Parathyroid adenoma (tissue), 2 donors: ENCODE data around the gene DLG2.

Experiments used
- H2AFZ ChIP-seq: fragments of 300-600 bp; sonication (generic); one replicate; pipeline ENCODE4 v1.7.0; 2017; ENCODE audit warnings: antibody characterized with exemption, mild to moderate bottlenecking
- H3K27ac ChIP-seq: fragments of 300-600 bp; sonication (generic); one replicate; pipeline ENCODE4 v1.7.0; 2017
- H3K27me3 ChIP-seq: fragments of 300-600 bp; sonication (generic); one replicate; pipeline ENCODE4 v1.7.0; 2017; ENCODE audit warnings: low read length; ENCODE audit not compliant: control insufficient read depth, insufficient read depth
- H3K36me3 ChIP-seq: fragments of 300-600 bp; sonication (generic); one replicate; pipeline ENCODE4 v1.7.0; 2017; ENCODE audit warnings: low read length; ENCODE audit not compliant: control insufficient read depth, insufficient read depth
- H3K4me1 ChIP-seq: fragments of 300-600 bp; sonication (generic); one replicate; pipeline ENCODE4 v1.7.0; 2017; ENCODE audit warnings: control low read depth
- H3K4me2 ChIP-seq: fragments of 300-600 bp; sonication (generic); one replicate; pipeline ENCODE4 v1.7.0; 2017; ENCODE audit warnings: low read length
- H3K4me3 ChIP-seq: fragments of 300-600 bp; sonication (generic); one replicate; pipeline ENCODE4 v1.7.0; 2017; ENCODE audit warnings: low read depth, low read length
- H3K79me2 ChIP-seq: fragments of 300-600 bp; sonication (generic); one replicate; pipeline ENCODE4 v1.7.0; 2017; ENCODE audit warnings: control low read depth
- H3K9ac ChIP-seq: fragments of 300-600 bp; sonication (generic); one replicate; pipeline ENCODE4 v1.7.0; 2017; ENCODE audit warnings: mild to moderate bottlenecking
- H3K9me3 ChIP-seq: fragments of 300-600 bp; sonication (generic); one replicate; pipeline ENCODE4 v1.7.0; 2017; ENCODE audit warnings: low read length; ENCODE audit not compliant: control insufficient read depth
- CTCF ChIP-seq: fragments of 300-600 bp; sonication (generic); IDR thresholded peaks from one replicate; pipeline ENCODE4 v1.7.0; 2017; ENCODE audit warnings: antibody characterized with exemption, mild to moderate bottlenecking
- donor health status: primary hyperparathyroidism.

Gene DLG2

GRCh38 chr11:85603220-85603619 is 23.9 kb downstream of the DLG2 start:
- Histone ChIP-seq H3K4me1 (no peaks in the 10 kb centered on the region), H3K27me3 (no peaks in the 10 kb centered on the region), H2AFZ (no peak overlapping the region), H3K9ac (no peak overlapping the region), H3K4me2 (no peak overlapping the region), H3K9me3 (no peaks in the 10 kb centered on the region), H3K36me3 (no peaks in the 10 kb centered on the region), H3K4me3 (no peak overlapping the region), H3K27ac (no peak overlapping the region), H3K79me2 (no peaks in the 10 kb centered on the region)
- TF ChIP-seq CTCF: no peak

GRCh38 chr11:85602526-85603213 is 24.5 kb downstream of the DLG2 start:
- H3K4me3 ChIP-seq: no peak overlapping the region
- no peaks in the 10 kb centered on the region for H3K9me3 ChIP-seq
- no peaks in the 10 kb centered on the region for H3K36me3 ChIP-seq
- TF ChIP-seq CTCF: no peak
- H3K79me2 ChIP-seq: no peaks in the 10 kb centered on the region
- H2AFZ ChIP-seq: no peak overlapping the region
- no peaks in the 10 kb centered on the region for H3K27me3 ChIP-seq
- no peak overlapping the region for H3K27ac ChIP-seq
- H3K9ac ChIP-seq: no peak overlapping the region
- no peak overlapping the region for H3K4me2 ChIP-seq
- no peaks in the 10 kb centered on the region for H3K4me1 ChIP-seq

DNA sequence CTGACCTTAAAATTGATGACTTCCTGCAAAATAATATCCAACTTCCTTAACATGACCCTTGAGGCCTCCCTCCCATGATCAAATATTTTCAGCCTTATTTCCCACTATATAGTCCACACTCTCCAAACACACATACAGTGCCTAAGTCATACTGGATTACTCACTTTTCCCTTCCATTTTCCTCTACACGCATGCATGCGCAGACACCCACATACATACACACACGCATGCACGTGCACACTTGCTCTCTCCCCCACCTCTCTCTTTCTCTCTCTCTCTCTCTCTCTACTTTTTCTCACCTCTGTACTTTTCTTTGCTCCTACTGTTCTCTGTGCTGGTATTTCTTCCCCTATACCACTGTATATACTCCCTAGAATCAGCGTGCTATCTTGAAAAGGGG is 28.1 kb downstream of the DLG2 start:
- H2AFZ ChIP-seq: no peak overlapping the region
- no peak overlapping the region for H3K27ac ChIP-seq
- H3K9ac ChIP-seq: no peak overlapping the region
- no peaks in the 10 kb centered on the region for H3K36me3 ChIP-seq
- no peaks in the 10 kb centered on the region for H3K9me3 ChIP-seq
- H3K27me3 ChIP-seq: no peaks in the 10 kb centered on the region
- no peak for TF ChIP-seq CTCF
- no peaks in the 10 kb centered on the region for H3K79me2 ChIP-seq
- H3K4me2 ChIP-seq: no peak overlapping the region
- no peaks in the 10 kb centered on the region for H3K4me1 ChIP-seq
- no peak overlapping the region for H3K4me3 ChIP-seq

DNA sequence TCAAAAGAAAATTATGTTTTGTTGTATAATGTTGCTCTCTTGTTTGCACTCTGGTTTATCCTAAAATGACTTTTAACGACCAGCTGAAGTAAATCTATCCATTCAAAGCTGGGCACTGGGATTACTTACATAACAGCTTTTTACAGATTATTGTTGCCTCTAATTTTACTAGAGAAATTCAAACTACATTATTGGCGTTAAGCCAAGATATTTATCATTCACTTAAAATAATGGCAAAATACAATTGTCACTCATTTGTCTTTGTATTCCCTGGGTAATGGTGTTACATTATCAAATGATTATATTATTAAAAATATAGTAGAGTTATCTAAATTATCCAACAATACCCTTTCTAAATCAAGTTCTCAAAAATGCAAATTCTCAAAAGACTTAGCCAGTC is 30.3 kb downstream of the DLG2 start:
- no peak for TF ChIP-seq CTCF
- H3K27ac ChIP-seq: no peak overlapping the region
- no peaks in the 10 kb centered on the region for H3K79me2 ChIP-seq
- H3K4me3 ChIP-seq: no peak overlapping the region
- no peaks in the 10 kb centered on the region for H3K9me3 ChIP-seq
- H3K27me3 ChIP-seq: no peaks in the 10 kb centered on the region
- H3K9ac ChIP-seq: no peak overlapping the region
- H2AFZ ChIP-seq: no peak overlapping the region
- H3K36me3 ChIP-seq: no peaks in the 10 kb centered on the region
- no peaks in the 10 kb centered on the region for H3K4me1 ChIP-seq
- H3K4me2 ChIP-seq: no peak overlapping the region

DNA sequence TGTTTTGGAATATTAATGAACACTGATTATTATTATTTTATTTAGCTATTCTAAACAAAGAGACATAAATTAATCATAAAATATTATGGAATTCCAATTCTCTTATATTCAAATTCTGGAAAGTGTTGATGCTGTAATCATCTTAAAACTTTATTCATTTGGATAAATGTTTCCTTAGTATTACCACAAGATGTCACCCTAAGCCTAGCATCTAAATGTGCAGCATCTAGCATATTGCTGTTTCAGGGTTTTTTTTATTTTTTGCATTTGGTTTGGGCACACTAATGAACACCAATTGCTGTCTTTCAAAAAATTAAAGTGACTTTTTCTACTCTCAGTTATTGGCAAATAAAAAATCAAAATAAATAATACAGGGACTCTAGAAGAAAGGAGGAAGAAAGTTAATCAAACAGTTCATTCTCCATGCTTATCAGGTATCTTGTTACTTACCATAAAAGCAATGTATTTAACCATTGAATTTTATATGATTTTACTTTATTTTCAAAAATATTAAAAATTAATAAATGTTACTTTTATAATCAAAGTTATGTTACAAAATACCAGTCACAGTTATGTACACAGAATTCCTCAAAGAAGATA is 31.8 kb downstream of the DLG2 start:
- H3K4me1 ChIP-seq: no peaks in the 10 kb centered on the region
- no peaks in the 10 kb centered on the region for H3K9me3 ChIP-seq
- no peak overlapping the region for H3K9ac ChIP-seq
- no peak overlapping the region for H3K27ac ChIP-seq
- TF ChIP-seq CTCF: peak; percentile 51
- no peaks in the 10 kb centered on the region for H3K27me3 ChIP-seq
- no peak overlapping the region for H3K4me2 ChIP-seq
- no peak overlapping the region for H3K4me3 ChIP-seq
- H3K79me2 ChIP-seq: no peaks in the 10 kb centered on the region
- H2AFZ ChIP-seq: no peak overlapping the region
- H3K36me3 ChIP-seq: no peaks in the 10 kb centered on the region
